ENCODE data around the gene SYTL1.
A peak's percentile ranks its signal among the peaks of the same experiment; 100 is the strongest.

Gene SYTL1

GRCh38 chr1:27341525-27342252 is at the start of gene SYTL1:
TSS of gene SYTL1 (plus strand) at chr1:27342022. CDS start at chr1:27345335, 3,313 bp downstream.
- peak; percentile 71 to 79 for DNase-seq (ENCODE audit: low spot score in 2 of 2)
- Mint-ChIP-seq H3K27ac (peak within 1 kb of the TSS; percentile 88), H3K4me3 (peak within 1 kb of the TSS; percentile 94), H3K4me1 (peaks cover 36% of the 10 kb centered on the region), H3K27me3 (no peaks in the 10 kb centered on the region), H3K36me3 (peaks cover 6% of the 10 kb centered on the region), H3K9me3 (peaks cover 2% of the 10 kb centered on the region)
- ATAC-seq (ENCODE audit: low read depth): peak; percentile 86

- no peak for ATAC-seq (ENCODE audit: low read depth)
- peaks cover 31% of the 10 kb centered on the region for H3K36me3 Mint-ChIP-seq
- H3K4me3 Mint-ChIP-seq: no peak overlapping the region
These were observed 49.7 kb upstream of the SYTL1 start for GRCh38 chr1:27292106-27292505.

GRCh38 chr1:27293915-27294314 is 47.9 kb upstream of the SYTL1 start:
- peaks cover 30% of the 10 kb centered on the region for H3K36me3 Mint-ChIP-seq

More at GRCh38 chr1:27292106-27292505, 49.7 kb upstream of the SYTL1 start:
- no peaks in the 10 kb centered on the region for H3K27me3 Mint-ChIP-seq
- no peaks in the 10 kb centered on the region for H3K9me3 Mint-ChIP-seq
- H3K4me1 Mint-ChIP-seq: peaks cover 2% of the 10 kb centered on the region
- no peak overlapping the region for H3K27ac Mint-ChIP-seq
- DNase-seq (ENCODE audit: low spot score in 2 of 2): no peak

DNA sequence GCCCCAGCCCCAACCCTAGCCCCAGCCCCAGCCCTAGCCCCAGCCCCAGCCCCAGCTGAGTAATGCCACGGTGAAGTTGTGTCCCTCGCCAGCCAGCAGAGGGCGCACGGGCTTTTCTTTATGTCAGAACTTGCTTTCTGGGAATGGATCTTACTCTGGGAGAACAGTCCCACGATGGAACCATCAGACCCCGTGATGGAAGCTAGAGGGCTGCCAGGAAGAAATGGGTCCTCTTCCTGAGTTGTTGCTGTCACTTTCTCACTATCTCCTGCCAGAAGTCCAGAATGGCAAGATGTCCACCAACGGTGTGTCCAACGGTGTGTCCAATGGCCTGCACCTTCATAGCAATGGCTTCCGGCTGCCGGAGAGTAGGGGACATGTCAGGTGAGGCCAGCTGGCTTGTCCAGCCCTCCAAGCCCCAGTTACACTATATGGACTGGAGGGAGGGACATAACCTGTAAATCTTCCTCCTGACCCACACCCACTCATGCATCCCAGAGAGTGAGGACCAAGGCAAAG is 45.0 kb upstream of the SYTL1 start:
- ATAC-seq (ENCODE audit: low read depth) (peak; percentile 69), DNase-seq (ENCODE audit: low spot score in 2 of 2) (peak; percentile 54 to 73)
- H3K4me3 Mint-ChIP-seq: no peak overlapping the region
- H3K9me3 Mint-ChIP-seq: no peaks in the 10 kb centered on the region
- H3K36me3 Mint-ChIP-seq: peaks cover 30% of the 10 kb centered on the region
- no peak overlapping the region for H3K27ac Mint-ChIP-seq
- no peaks in the 10 kb centered on the region for H3K27me3 Mint-ChIP-seq
- H3K4me1 Mint-ChIP-seq: peaks cover 3% of the 10 kb centered on the region

More at GRCh38 chr1:27293915-27294314, 47.9 kb upstream of the SYTL1 start:
- no peak for ATAC-seq (ENCODE audit: low read depth)
- Mint-ChIP-seq H3K9me3 (no peaks in the 10 kb centered on the region), H3K4me3 (no peak overlapping the region), H3K27me3 (no peaks in the 10 kb centered on the region), H3K27ac (no peak overlapping the region), H3K4me1 (peaks cover 2% of the 10 kb centered on the region)
- DNase-seq (ENCODE audit: low spot score in 2 of 2): no peak

GRCh38 chr1:27297903-27298302 is 43.9 kb upstream of the SYTL1 start:
- H3K9me3 Mint-ChIP-seq: no peaks in the 10 kb centered on the region
- no peak overlapping the region for H3K4me3 Mint-ChIP-seq
- no peak for ATAC-seq (ENCODE audit: low read depth)
- peaks cover 28% of the 10 kb centered on the region for H3K36me3 Mint-ChIP-seq
- no peak for DNase-seq (ENCODE audit: low spot score in 2 of 2)
- H3K27ac Mint-ChIP-seq: no peak overlapping the region
- H3K27me3 Mint-ChIP-seq: no peaks in the 10 kb centered on the region
- peaks cover 3% of the 10 kb centered on the region for H3K4me1 Mint-ChIP-seq

- Mint-ChIP-seq H3K4me3 (no peak overlapping the region), H3K9me3 (no peaks in the 10 kb centered on the region), H3K36me3 (peaks cover 26% of the 10 kb centered on the region), H3K4me1 (peaks cover 3% of the 10 kb centered on the region), H3K27ac (no peak overlapping the region), H3K27me3 (no peaks in the 10 kb centered on the region)
- DNase-seq (ENCODE audit: low spot score in 2 of 2) (no peak), ATAC-seq (ENCODE audit: low read depth) (no peak)
These were observed 43.0 kb upstream of the SYTL1 start for GRCh38 chr1:27298632-27299384.

GRCh38 chr1:27299385-27300271 is 42.2 kb upstream of the SYTL1 start:
- H3K4me3 Mint-ChIP-seq: no peak overlapping the region
- ATAC-seq (ENCODE audit: low read depth): no peak
- peaks cover 26% of the 10 kb centered on the region for H3K36me3 Mint-ChIP-seq
- no peaks in the 10 kb centered on the region for H3K9me3 Mint-ChIP-seq
- no peaks in the 10 kb centered on the region for H3K27me3 Mint-ChIP-seq
- H3K27ac Mint-ChIP-seq: no peak overlapping the region
- peaks cover 3% of the 10 kb centered on the region for H3K4me1 Mint-ChIP-seq
- no peak for DNase-seq (ENCODE audit: low spot score in 2 of 2)

GRCh38 chr1:27300341-27301051 is 41.3 kb upstream of the SYTL1 start:
- Mint-ChIP-seq H3K27ac (no peak overlapping the region), H3K27me3 (no peaks in the 10 kb centered on the region), H3K4me3 (no peak overlapping the region), H3K9me3 (no peaks in the 10 kb centered on the region), H3K4me1 (peaks cover 3% of the 10 kb centered on the region), H3K36me3 (peaks cover 23% of the 10 kb centered on the region)
- DNase-seq (ENCODE audit: low spot score in 2 of 2): peak; percentile 74 to 81
- ATAC-seq (ENCODE audit: low read depth): peak; percentile 88

- H3K27ac Mint-ChIP-seq: no peak overlapping the region
- peaks cover 3% of the 10 kb centered on the region for H3K4me1 Mint-ChIP-seq
- no peak overlapping the region for H3K4me3 Mint-ChIP-seq
- peaks cover 25% of the 10 kb centered on the region for H3K36me3 Mint-ChIP-seq
- no peaks in the 10 kb centered on the region for H3K27me3 Mint-ChIP-seq
- no peak for DNase-seq (ENCODE audit: low spot score in 2 of 2)
- no peaks in the 10 kb centered on the region for H3K9me3 Mint-ChIP-seq
- no peak for ATAC-seq (ENCODE audit: low read depth)
These were observed 40.8 kb upstream of the SYTL1 start for GRCh38 chr1:27301052-27301422.

DNA sequence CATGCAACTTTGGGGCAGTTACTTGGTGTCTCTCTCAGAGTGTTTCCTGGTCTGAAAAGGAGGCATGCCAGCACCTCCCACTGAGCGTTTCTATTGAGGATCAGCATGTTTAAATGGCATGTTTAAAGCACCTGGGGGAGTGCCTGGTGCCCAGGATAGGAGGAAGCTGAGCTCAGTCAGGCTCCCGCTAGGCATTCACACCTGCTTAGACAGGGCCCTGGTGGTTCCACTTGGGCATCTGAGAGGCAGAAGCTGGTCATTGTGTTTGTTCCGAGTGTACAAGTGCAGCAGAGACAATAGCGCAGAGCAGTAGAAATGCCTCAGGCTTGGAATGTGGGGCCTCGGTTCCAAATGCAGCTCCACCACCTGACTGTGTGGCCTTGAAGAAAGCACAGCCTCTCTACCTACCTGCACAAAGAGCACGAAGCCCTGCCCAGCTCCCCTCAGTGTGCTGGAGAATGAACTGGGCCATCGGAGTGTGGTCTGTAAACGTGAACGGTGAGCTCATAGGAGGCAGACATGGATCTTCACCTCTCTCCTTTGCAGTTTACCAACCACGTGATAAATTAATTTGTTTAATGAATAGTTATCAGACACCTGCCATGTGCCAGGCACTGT is 40.1 kb upstream of the SYTL1 start:
- Mint-ChIP-seq H3K27me3 (no peaks in the 10 kb centered on the region), H3K9me3 (no peaks in the 10 kb centered on the region), H3K4me3 (no peak overlapping the region), H3K4me1 (peaks cover 3% of the 10 kb centered on the region), H3K27ac (no peak overlapping the region), H3K36me3 (peaks cover 22% of the 10 kb centered on the region)
- DNase-seq (ENCODE audit: low spot score in 2 of 2) (no peak), ATAC-seq (ENCODE audit: low read depth) (no peak)

DNA sequence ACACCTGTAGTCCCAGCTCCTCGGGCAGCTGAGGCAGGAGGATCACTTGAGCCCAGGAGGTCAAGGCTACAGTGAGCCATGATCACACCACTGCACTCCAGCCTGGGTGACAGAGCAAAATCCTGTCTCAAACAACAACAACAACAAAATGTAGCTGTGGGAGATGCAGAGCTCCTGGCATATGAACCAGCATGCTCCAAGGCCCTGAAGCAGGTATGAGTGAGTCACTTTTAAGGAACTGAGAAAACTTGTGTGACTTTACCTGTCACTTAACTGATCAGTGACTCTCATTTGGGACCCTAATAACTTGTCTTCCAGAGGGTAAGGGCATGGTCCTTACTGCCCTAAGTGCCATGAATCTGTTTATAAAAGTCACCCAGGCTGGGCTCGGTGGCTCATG is 39.2 kb upstream of the SYTL1 start:
- Mint-ChIP-seq H3K9me3 (no peaks in the 10 kb centered on the region), H3K4me1 (peaks cover 3% of the 10 kb centered on the region), H3K27ac (no peak overlapping the region), H3K36me3 (peaks cover 22% of the 10 kb centered on the region), H3K4me3 (no peak overlapping the region), H3K27me3 (no peaks in the 10 kb centered on the region)
- no peak for ATAC-seq (ENCODE audit: low read depth)
- no peak for DNase-seq (ENCODE audit: low spot score in 2 of 2)

DNA sequence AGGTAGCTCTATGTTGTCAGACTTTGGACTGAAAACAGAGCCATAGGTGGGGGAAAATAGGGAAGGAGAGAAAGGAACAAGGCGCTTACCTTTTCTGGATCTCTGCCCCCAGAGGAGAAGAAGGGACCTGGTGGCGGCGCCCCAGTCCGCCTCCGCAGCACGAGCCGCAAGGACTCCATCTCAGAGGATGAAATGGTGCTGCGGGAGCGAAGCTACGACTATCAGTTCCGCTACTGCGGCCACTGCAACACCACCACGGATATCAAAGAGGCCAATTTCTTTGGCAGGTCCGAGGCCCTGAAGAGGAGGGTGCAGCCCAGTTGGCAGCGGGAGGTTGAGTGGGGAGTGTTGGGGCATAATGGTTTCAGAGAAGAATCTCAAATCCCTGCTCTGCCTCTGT is 38.3 kb upstream of the SYTL1 start:
- no peak for DNase-seq (ENCODE audit: low spot score in 2 of 2)
- Mint-ChIP-seq H3K9me3 (no peaks in the 10 kb centered on the region), H3K4me1 (peaks cover 3% of the 10 kb centered on the region), H3K36me3 (peaks cover 15% of the 10 kb centered on the region), H3K4me3 (no peak overlapping the region), H3K27ac (no peak overlapping the region), H3K27me3 (no peaks in the 10 kb centered on the region)
- ATAC-seq (ENCODE audit: low read depth): no peak

- peaks cover 9% of the 10 kb centered on the region for H3K36me3 Mint-ChIP-seq
- DNase-seq (ENCODE audit: low spot score in 2 of 2) (no peak), ATAC-seq (ENCODE audit: low read depth) (no peak)
- no peak overlapping the region for H3K4me3 Mint-ChIP-seq
- H3K9me3 Mint-ChIP-seq: no peaks in the 10 kb centered on the region
- no peaks in the 10 kb centered on the region for H3K27me3 Mint-ChIP-seq
- no peak overlapping the region for H3K27ac Mint-ChIP-seq
- H3K4me1 Mint-ChIP-seq: no peaks in the 10 kb centered on the region
These were observed 35.8 kb upstream of the SYTL1 start for GRCh38 chr1:27306071-27306470.
